ENCODE results near the gene TNFRSF14. TPM values are rescaled to one million over a fixed set of nuclear protein-coding genes. Genes with fewer than 3 reads are reported as not detected.

The TNFRSF14 gene
- total and polyA plus RNA-seq, 9 of the 15 experiments (the other 6 are each of a cell fraction or from before 2014, with no cell fraction given), result 0.11 to 2.3 (median 0.68) TPM; not detected in 2

DNA sequence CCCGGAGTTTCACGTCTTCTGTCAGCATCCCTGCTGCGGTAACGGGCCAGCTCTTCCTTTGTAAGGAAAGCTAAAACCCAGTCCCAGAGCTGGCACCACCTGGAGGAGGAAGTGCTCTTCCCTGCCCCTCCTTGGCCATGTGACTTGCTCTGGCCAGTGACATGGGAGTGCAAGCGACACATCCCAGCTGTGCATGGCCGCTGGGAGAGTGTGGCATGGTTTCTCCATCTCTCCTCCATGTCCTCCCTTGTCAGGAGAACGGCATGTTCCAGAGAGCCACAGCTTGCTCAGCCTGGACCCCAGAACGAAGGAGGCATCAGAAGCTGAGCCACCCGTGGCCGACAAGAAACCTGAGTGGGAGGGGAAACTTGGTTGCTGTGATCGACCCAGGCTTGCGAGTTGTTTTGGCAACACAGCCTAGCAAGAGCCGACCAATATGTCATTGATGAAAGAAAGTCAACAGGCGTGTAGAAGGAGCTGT, 27.7 kb downstream of the TNFRSF14 start:
- DNase-seq (ENCODE audit: extremely low read depth in 1 of 4, low spot score in 3 of 4) (no peak), ATAC-seq (no peak), FAIRE-seq (no peak)
- intact Hi-C loops (cut with micrococcal nuclease) (no loop called here), in situ Hi-C loops (cut with MboI) (no loop called here)
- WGBS (ENCODE audit: insufficient coverage, low coverage, missing lambda C conversion rate), result 71% methylated on average over 14 of the region's 14 CpGs
- Histone ChIP-seq H3K27ac (ENCODE audit: extremely low read depth, low read depth, low read length) (no peak overlapping the region), H3K9me3 (replicated peaks; ENCODE audit: control insufficient read depth, insufficient read depth, low read depth, low read length) (no peaks in the 10 kb centered on the region), H3K4me2 (ENCODE audit: insufficient read depth, low read length) (no peak overlapping the region), H3K4me3 (no peak overlapping the region), H3K79me2 (ENCODE audit: control insufficient read depth, insufficient read depth, low read length) (peaks cover 8% of the 10 kb centered on the region; the same call in 1 of the 3 replicates), H3K4me1 (replicated peaks in 1 of 2; ENCODE audit: control insufficient read depth in 2 of 2, insufficient read depth in 2 of 2, low read length in 2 of 2) (peaks cover 20 to 49% of the 10 kb centered on the region in 2 experiments), H3K9me1 (ENCODE audit: control insufficient read depth, insufficient read depth, low read length) (no peaks in the 10 kb centered on the region), H4K20me1 (replicated peaks; ENCODE audit: control insufficient read depth, insufficient read depth, low read length) (no peaks in the 10 kb centered on the region), H3K27me3 (ENCODE audit: control insufficient read depth in 2 of 2, insufficient read depth in 2 of 2, low read length in 2 of 2) (peaks cover 12 to 21% of the 10 kb centered on the region in 2 experiments), H3K36me3 (ENCODE audit: control insufficient read depth, insufficient read depth, low read length) (0 out of 3 replicates have a peak, but pooled peaks cover 4% of the 10 kb centered on the region), H2AFZ (ENCODE audit: low read depth, low read length) (no peak overlapping the region), H3K9ac (ENCODE audit: insufficient read depth in 1 of 2, low read depth in 2 of 2, low read length in 2 of 2) (peak overlapping the region in 1 of 2 experiments; percentile 6; a peak in 2 of 4 replicates)
- no TSS peak for BruUV-seq (replicated peaks)
- TF ChIP-seq, protein P1, sequence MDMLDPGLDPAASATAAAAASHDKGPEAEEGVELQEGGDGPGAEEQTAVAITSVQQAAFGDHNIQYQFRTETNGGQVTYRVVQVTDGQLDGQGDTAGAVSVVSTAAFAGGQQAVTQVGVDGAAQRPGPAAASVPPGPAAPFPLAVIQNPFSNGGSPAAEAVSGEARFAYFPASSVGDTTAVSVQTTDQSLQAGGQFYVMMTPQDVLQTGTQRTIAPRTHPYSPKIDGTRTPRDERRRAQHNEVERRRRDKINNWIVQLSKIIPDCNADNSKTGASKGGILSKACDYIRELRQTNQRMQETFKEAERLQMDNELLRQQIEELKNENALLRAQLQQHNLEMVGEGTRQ (CRISPR knock-in tag; IDR thresholded peaks at IDR 0.05), result peak; percentile 67
- TF ChIP-seq, protein P2, sequence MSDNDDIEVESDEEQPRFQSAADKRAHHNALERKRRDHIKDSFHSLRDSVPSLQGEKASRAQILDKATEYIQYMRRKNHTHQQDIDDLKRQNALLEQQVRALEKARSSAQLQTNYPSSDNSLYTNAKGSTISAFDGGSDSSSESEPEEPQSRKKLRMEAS (CRISPR knock-in tag; IDR thresholded peaks at IDR 0.05), result 0 out of 2 replicates have a peak, but pooled peaks have one; percentile 33
- peak; percentile 58; the same call in 1 of the 2 replicates for TF ChIP-seq SPI1 (IDR thresholded peaks at IDR 0.05; ENCODE audit: borderline replicate concordance, low read depth, low read length)
- peak; percentile 32; the same call in 1 of the 2 replicates for TF ChIP-seq RAD51 (IDR thresholded peaks at IDR 0.05; ENCODE audit: borderline replicate concordance, low read depth)
- no peak for TF ChIP-seq SNRNP70 (optimal IDR thresholded peaks at IDR 0.05; ENCODE audit: low read depth, low read length)
- TF ChIP-seq CBX1 (IDR thresholded peaks at IDR 0.05; ENCODE audit: low read depth), result no peak
- TF ChIP-seq NFYB (IDR thresholded peaks at IDR 0.05; ENCODE audit: extremely low read depth, insufficient read length), result peak; percentile 45
- TF ChIP-seq, protein P3, sequence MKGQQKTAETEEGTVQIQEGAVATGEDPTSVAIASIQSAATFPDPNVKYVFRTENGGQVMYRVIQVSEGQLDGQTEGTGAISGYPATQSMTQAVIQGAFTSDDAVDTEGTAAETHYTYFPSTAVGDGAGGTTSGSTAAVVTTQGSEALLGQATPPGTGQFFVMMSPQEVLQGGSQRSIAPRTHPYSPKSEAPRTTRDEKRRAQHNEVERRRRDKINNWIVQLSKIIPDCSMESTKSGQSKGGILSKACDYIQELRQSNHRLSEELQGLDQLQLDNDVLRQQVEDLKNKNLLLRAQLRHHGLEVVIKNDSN (CRISPR knock-in tag; IDR thresholded peaks at IDR 0.05), result peak; percentile 76
- ChIA-PET CTCF (ENCODE audit: low intra/inter-chr PET ratio) (no interaction called here), POLR2A (interaction anchor here (0.6 to 1.5 kb wide), 4 partner anchors 10 to 148 kb away, joined by 3 to 4 read pairs (median 4); partner anchors contain the start of gene TNFRSF14)
